B cell (primary cell): Measurements from ENCODE around the gene ANAPC13.

Source experiments
- CTCF ChIP-seq: fragments of 200-600 bp; IDR thresholded peaks from one replicate; pipeline ENCODE4 v1.8.0; 2022; ENCODE audit warnings: antibody characterized with exemption, mild to moderate bottlenecking
- EZH2 ChIP-seq: IDR thresholded peaks from 2 replicates; pipeline ENCODE4 v1.6.1; 2012; ENCODE audit warnings: borderline replicate concordance, low read depth, mild to moderate bottlenecking, moderate library complexity, low read length; ENCODE audit not compliant: insufficient read depth, poor library complexity, severe bottlenecking

- no peak for TF ChIP-seq CTCF
- TF ChIP-seq EZH2: no peak
These were observed 38.4 kb downstream of the ANAPC13 start for GRCh38 chr3:134447351-134447750.
